Activated CD4-positive, alpha-beta T cell treated with anti-CD3 and anti-CD28 coated beads for 4 hours (primary cell): ENCODE measurements around the gene GALNTL6.
A peak's percentile ranks its signal among the peaks of the same experiment; 100 is the strongest.
"Not testable (repeated sequence)": the region's sequence is repeated elsewhere in the genome, so short reads cannot be mapped to it uniquely, and the experiment has no call there.

Experiments used
- DNase-seq, 2 donors: peaks; one replicate each; pipeline ENCODE4 v3.0.0-alpha.2; 2020

Gene GALNTL6

GRCh38 chr4:173001571-173001970, 1188.4 kb downstream of the GALNTL6 start:
- no peak for DNase-seq

DNA sequence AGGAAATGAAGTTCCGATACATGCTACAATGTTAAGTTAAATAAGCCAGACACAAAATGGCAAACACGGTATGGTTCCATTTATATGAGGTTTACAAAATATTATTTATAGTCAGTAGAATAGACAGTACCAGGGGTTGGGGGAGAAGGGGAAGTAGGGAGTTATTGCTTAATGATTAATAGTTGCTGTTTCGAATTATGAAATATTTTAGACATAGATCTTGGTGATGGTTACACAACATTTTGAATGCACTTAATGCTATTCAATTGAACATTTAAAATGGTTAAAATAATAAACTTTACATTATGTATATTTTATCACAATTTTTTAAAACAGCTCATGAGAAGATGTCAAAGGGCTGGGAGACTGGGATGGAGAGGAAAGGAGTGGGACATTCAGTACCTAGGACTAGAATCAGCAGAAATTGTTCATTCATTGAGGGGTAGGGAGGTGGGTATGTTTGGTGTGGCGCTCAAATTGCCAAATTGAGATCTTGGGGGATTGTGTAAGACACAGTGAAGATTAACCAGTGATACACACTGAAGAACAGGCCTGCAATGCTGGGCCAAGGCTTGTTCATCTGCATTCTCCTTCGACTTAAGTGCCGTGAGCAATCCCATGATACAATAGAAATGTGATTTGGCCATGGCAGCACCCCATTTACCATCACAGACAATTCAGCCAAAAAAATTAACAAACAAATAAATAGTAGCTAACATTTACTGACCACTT, 1189.8 kb downstream of the GALNTL6 start:
- no peak for DNase-seq

- no peak for DNase-seq
Measured at GRCh38 chr4:173005912-173006633, 1192.9 kb downstream of the GALNTL6 start.

DNA sequence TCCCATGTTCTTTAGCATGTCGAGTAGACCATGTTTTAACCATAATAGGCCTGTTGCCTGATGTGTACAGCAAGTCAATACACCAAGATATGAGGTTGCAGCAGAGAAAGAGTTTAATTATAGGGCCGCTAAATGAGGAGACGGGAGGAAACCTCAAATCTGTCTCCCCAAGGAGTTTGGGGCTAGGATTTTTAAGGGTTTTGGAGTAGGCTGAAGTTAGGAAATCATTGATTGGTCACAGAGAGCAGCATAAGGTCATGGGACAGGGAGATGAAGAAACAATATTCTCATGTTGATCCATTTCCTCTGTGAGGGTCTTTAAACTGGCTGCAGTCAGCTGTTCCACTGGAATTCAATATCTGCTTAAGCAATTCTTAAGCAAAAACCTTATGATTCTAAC, 1195.2 kb downstream of the GALNTL6 start:
- no peak for DNase-seq

DNA sequence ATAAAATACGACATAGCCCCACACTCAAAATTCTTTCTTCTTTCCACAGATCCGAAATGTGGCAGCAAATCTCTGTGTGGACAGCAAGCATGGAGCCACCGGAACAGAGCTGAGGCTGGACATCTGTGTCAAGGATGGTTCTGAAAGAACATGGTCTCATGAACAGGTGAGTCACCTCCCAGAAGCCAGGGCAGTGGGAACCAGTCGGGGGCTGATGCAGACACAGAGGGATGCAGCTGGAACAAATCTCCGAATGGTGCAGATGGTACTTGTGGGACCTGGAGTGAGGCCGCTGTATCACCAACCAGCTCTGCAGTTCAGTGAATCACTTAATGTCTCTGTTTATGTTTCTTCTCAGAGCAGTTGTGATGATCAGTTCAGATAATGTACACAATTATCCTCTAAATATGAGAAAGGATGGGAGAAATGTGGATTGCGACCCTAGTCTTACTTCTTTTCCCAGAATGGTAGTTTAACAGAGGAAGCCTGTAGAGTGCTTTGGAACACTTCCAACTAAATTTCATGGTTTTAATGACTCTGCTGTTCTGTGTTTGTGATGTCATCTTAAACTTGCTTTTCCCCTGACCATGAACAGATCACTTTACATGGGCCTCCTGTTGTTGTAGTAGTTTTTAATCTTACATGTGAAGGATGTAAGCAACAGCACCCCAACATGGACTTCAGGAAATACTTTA, 1196.1 kb downstream of the GALNTL6 start:
- no peak for DNase-seq

GRCh38 chr4:173012608-173013007, 1199.4 kb downstream of the GALNTL6 start:
- DNase-seq: no peak

DNA sequence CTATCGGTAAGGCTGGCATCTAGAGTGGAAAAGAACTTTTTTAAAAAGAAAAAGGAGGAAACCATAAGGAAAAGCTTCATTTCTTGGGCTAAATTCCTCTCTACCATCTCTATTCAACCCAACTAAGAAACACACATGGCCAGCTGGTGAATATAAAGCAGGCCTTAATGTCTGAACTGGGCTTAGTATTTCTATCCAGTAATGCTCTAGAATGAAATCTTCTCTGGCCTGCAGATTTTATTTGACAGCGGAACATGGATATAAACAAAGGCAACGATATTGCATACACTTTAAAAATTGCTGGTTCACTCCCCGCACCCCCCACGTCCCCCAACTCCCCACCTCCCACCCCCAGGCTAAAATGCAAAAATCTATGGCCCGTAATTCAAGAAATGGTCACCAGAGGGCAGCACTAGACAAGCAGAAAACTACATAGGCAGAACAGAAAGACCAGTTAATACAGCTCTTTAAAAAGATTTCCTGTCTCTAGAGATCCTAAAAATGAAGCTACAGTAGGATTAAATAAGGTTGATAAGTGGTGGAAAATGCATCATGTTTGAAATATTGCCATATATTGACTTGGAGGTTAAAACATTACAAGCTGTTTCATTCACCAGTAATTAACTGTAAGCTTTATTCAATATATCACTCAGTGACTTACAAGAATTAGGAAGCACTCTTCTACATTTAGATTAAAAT, 1200.2 kb downstream of the GALNTL6 start:
- peak; percentile 25 to 58 for DNase-seq

GRCh38 chr4:173014113-173014558, 1200.9 kb downstream of the GALNTL6 start:
- DNase-seq: no peak

DNA sequence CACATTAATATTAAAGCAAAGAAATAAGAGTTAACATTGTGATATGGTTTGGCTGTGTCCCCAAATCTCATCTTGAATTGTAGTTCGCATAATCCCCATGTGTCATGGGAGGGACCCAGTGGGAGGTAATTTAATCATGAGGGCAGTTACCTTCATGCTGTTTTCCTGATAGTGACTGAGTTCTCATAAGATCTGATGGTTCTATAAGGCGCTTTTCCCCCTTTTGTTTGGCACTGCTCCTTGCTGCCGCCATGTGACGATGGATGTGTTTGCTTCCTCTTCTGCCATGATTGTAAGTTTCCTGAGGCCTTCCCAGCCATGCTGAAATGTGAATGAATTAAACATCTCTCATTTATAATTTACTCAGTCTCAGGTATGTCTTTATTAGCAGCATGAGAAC, 1201.6 kb downstream of the GALNTL6 start:
- DNase-seq: no peak

- no peak for DNase-seq
Measured at GRCh38 chr4:173017802-173018201, 1204.6 kb downstream of the GALNTL6 start.

DNA sequence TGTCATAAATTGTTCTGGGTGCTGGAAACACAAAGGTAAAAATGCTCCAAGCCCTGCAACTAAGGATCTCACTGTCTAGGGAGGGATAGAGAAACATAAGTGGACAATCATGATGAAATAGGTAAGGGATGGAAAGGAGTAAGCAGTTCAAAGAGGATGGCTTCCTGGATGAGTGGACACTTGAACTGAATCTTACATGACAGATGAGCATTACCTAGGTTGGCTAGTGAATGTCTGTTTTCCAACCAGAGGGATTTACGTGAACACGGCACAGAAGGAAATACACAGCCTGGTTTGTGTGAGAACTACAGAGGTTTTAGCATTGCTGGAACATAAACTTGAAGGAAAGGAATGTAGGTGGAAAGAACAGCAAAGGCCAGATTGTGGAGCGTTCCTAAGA, 1205.2 kb downstream of the GALNTL6 start:
- DNase-seq: no peak

DNA sequence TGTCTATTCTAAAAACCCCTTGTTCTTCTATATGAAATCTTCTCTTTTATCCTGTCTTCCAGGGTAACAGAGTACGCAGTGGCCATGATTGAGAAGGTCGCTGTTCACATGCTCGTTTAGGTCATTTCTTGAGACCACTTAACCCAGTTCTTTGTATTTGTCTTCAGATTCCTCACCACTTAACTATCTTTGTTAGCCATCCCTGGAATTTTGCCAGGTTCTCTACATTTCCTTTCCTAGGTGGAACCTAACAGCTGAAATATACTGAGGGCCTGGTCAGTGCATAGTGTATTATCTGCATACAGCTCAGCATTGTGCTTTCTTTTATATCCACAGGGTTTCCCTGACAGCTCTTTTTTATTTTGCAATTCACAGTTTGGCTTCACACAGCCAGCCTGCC, 1206.5 kb downstream of the GALNTL6 start:
- no peak for DNase-seq

- DNase-seq: not testable (repeated sequence)
Measured at GRCh38 chr4:173021746-173022573, 1208.8 kb downstream of the GALNTL6 start.

DNA sequence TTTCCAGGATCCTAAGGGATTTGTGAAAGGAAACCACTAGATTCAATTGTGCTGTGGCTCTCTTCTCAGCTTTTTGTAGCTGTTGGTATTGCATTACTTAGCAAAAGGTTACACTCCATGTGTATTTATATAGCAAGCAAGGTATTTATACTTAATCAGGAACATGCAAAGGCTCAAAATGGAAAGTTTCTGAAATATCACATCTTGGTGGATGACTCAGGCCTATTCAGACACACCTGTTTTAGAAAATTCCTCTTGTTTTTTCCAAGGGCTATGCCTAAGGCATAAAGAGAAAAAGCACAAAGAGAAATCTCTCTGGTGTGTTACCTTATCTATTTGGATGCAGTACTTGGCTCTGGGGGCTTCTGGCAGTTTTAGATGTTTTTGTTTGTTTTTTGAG, 1211.0 kb downstream of the GALNTL6 start:
- DNase-seq: no peak

GRCh38 chr4:173025131-173025530, 1211.9 kb downstream of the GALNTL6 start:
- DNase-seq: peak; percentile 5 to 20

GRCh38 chr4:173037242-173037641, 1224.0 kb downstream of the GALNTL6 start:
- no peak for DNase-seq

- no peak for DNase-seq
Measured at GRCh38 chr4:173038192-173038896, 1225.1 kb downstream of the GALNTL6 start.

- no peak for DNase-seq
Measured at GRCh38 chr4:173039617-173040577, 1226.7 kb downstream of the GALNTL6 start.

- DNase-seq: no peak
Measured at GRCh38 chr4:173041482-173041881, 1228.3 kb downstream of the GALNTL6 start.

DNA sequence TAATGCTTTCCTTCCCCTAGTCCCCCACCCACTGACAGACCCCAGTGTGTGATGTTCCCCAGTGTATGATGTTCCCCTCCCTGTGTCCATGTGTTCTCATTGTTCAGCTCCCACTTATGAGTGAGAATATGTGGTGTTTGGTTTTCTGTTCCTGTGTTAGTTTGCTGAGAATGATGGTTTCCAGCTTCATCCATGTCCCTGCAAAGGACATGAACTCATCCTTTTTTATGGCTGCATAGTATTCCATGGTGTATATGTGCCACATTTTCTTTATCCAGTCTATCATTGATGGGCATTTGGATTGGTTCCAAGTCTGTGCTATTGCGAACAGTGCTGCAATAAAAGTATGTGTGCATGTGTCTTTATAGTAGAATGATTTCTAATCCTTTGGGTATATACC, 1228.9 kb downstream of the GALNTL6 start:
- not testable (repeated sequence) for DNase-seq
